Measurements from ENCODE around the gene LACC1. TPM values are rescaled to one million over a fixed set of nuclear protein-coding genes. Genes with fewer than 3 reads are reported as not detected.
A peak's percentile ranks its signal among the peaks of the same experiment; 100 is the strongest.

LACC1 gene
- 7.2 and 11.0 TPM in 2 replicates for total RNA-seq (2022)
- percentile 80 among the genes with signal in this experiment for Bru-seq, nascent RNA
- percentile 88 among the genes with signal in this experiment for BruChase-seq, experiment 1, labeled RNA remaining after a 2-hour chase
- percentile 80 among the genes with signal in this experiment for BruChase-seq, experiment 2, labeled RNA remaining after a 6-hour chase
- long read RNA-seq, full-length matches to known transcripts = 6 of 9 reads
- long read RNA-seq, partial matches to known transcripts = 0 of 9 reads
- long read RNA-seq, other reads (novel, unspliced or antisense) = 3 of 9 reads

- H3K36me3 ChIP-seq (ENCODE audit: control insufficient read depth, insufficient read depth, low read length) = no peaks in the 10 kb centered on the region; the same call in 1 of the 2 replicates
- no TSS peak for BruUV-seq (replicated peaks)
- CTCF ChIA-PET = interaction anchor here (2.7 kb wide), 1 partner anchor 15 kb away, joined by 6 read pairs; no protein-coding TSS in a partner anchor
- peak within 1 kb of the TSS; percentile 88 for H3K4me3 ChIP-seq (ENCODE audit: low read depth, low read length)
- 0 out of 2 replicates have a peak, but pooled peaks cover 5% of the 10 kb centered on the region for H3K4me1 ChIP-seq
- no peak for TF ChIP-seq CTCF (IDR thresholded peaks at IDR 0.05; ENCODE audit: insufficient read depth in 1 of 2, low read depth in 1 of 2, low read length in 1 of 2, severe bottlenecking in 1 of 2, unreplicated experiment in 1 of 2)
- DNase-seq = peak; percentile 62 to 69
- Mint-ChIP-seq H3K36me3 (ENCODE audit: insufficient read depth, unreplicated experiment) (peaks cover 9% of the 10 kb centered on the region), H3K27ac (ENCODE audit: unreplicated experiment) (peak within 1 kb of the TSS; percentile 92), H3K4me3 (ENCODE audit: unreplicated experiment) (peak within 1 kb of the TSS; percentile 96), H3K4me1 (ENCODE audit: low read depth, unreplicated experiment) (peaks cover 13% of the 10 kb centered on the region), H3K9me3 (ENCODE audit: unreplicated experiment) (no peaks in the 10 kb centered on the region), H3K27me3 (ENCODE audit: insufficient read depth, unreplicated experiment) (no peaks in the 10 kb centered on the region)
- intact Hi-C loops (cut with micrococcal nuclease; ENCODE audit: unreplicated experiment) = loop anchor here (2.0 to 10.0 kb wide), 4 partner anchors 65 to 577 kb away; partner anchors contain the start of gene ENOX1
- POLR2A ChIA-PET = interaction anchor here (0.6 to 1.7 kb wide), 8 partner anchors 11 to 1167 kb away, joined by 3 to 9 read pairs (median 6); no protein-coding TSS in a partner anchor
- no peaks in the 10 kb centered on the region for H3K9me3 ChIP-seq
- H3K27me3 ChIP-seq (replicated peaks; ENCODE audit: control insufficient read depth, insufficient read depth, low read length) = no peaks in the 10 kb centered on the region
Measured at GRCh38 chr13:43879755-43880181, at the start of gene LACC1. Gene LACC1, plus strand, starts transcription at chr13:43879904. Its CDS starts 1,082 bp downstream, at chr13:43880986.

GRCh38 chr13:43830497-43830881 is 49.2 kb upstream of the LACC1 start:
- H3K27ac Mint-ChIP-seq (ENCODE audit: unreplicated experiment) = peak overlapping the region; percentile 18
- CTCF ChIA-PET = no interaction called here
- DNase-seq = no peak

GRCh38 chr13:43831088-43831487 is 48.6 kb upstream of the LACC1 start:
- Histone ChIP-seq H3K27me3 (replicated peaks; ENCODE audit: control insufficient read depth, insufficient read depth, low read length) (no peaks in the 10 kb centered on the region), H3K36me3 (ENCODE audit: control insufficient read depth, insufficient read depth, low read length) (no peaks in the 10 kb centered on the region), H3K4me3 (ENCODE audit: low read depth, low read length) (no peak overlapping the region), H3K4me1 (peaks cover 6% of the 10 kb centered on the region; the same call in 1 of the 2 replicates), H3K9me3 (no peaks in the 10 kb centered on the region)
- H3K4me3 Mint-ChIP-seq (ENCODE audit: unreplicated experiment) = no peak overlapping the region
- DNase-seq = no peak
- CTCF ChIA-PET = no interaction called here
- H3K27me3 Mint-ChIP-seq (ENCODE audit: insufficient read depth, unreplicated experiment) = no peaks in the 10 kb centered on the region
- no peak for TF ChIP-seq CTCF (IDR thresholded peaks at IDR 0.05; ENCODE audit: insufficient read depth in 1 of 2, low read depth in 1 of 2, low read length in 1 of 2, severe bottlenecking in 1 of 2, unreplicated experiment in 1 of 2)
- intact Hi-C loops (cut with micrococcal nuclease; ENCODE audit: unreplicated experiment) = no loop called here
- no peaks in the 10 kb centered on the region for H3K36me3 Mint-ChIP-seq (ENCODE audit: insufficient read depth, unreplicated experiment)
- no peak overlapping the region for H3K27ac Mint-ChIP-seq (ENCODE audit: unreplicated experiment)
- no peaks in the 10 kb centered on the region for H3K9me3 Mint-ChIP-seq (ENCODE audit: unreplicated experiment)
- H3K4me1 Mint-ChIP-seq (ENCODE audit: low read depth, unreplicated experiment) = peaks cover 13% of the 10 kb centered on the region
- BruUV-seq (replicated peaks) = no TSS peak
- POLR2A ChIA-PET = no interaction called here

More at GRCh38 chr13:43830497-43830881, 49.2 kb upstream of the LACC1 start:
- Mint-ChIP-seq H3K4me1 (ENCODE audit: low read depth, unreplicated experiment) (peaks cover 13% of the 10 kb centered on the region), H3K4me3 (ENCODE audit: unreplicated experiment) (peak overlapping the region; percentile 9), H3K36me3 (ENCODE audit: insufficient read depth, unreplicated experiment) (no peaks in the 10 kb centered on the region), H3K9me3 (ENCODE audit: unreplicated experiment) (no peaks in the 10 kb centered on the region), H3K27me3 (ENCODE audit: insufficient read depth, unreplicated experiment) (no peaks in the 10 kb centered on the region)
- H3K36me3 ChIP-seq (ENCODE audit: control insufficient read depth, insufficient read depth, low read length) = no peaks in the 10 kb centered on the region
- BruUV-seq (replicated peaks) = no TSS peak
- TF ChIP-seq CTCF (IDR thresholded peaks at IDR 0.05; ENCODE audit: insufficient read depth in 1 of 2, low read depth in 1 of 2, low read length in 1 of 2, severe bottlenecking in 1 of 2, unreplicated experiment in 1 of 2) = no peak
- intact Hi-C loops (cut with micrococcal nuclease; ENCODE audit: unreplicated experiment) = no loop called here
- H3K9me3 ChIP-seq = no peaks in the 10 kb centered on the region
- POLR2A ChIA-PET = no interaction called here
- no peaks in the 10 kb centered on the region for H3K27me3 ChIP-seq (replicated peaks; ENCODE audit: control insufficient read depth, insufficient read depth, low read length)
- peaks cover 6% of the 10 kb centered on the region; the same call in 1 of the 2 replicates for H3K4me1 ChIP-seq
- no peak overlapping the region for H3K4me3 ChIP-seq (ENCODE audit: low read depth, low read length)
